ENCODE data around the gene SYT5.

Gene SYT5

DNA sequence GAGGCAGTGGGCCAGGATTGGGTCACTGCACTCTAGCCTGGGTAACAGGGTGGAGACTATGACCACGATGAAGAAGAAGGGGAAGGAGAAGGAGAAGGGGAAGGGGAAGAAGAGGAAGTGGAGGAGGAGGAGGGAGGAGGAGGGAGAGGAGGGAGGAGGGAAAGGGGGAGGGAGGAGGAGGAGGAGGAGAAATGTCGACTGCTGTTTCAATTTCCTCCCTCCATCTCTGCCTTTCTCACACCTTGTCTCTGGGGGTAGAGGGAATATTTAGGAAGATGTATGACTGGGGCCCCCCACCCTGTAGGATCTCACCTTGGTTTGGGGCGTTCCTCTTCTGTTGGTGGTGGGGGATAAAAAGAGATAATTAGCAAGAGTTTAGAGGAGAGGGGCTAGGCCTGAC, 34.9 kb downstream of the SYT5 start:
- peak; percentile 20 to 56 (median 51) for DNase-seq

DNA sequence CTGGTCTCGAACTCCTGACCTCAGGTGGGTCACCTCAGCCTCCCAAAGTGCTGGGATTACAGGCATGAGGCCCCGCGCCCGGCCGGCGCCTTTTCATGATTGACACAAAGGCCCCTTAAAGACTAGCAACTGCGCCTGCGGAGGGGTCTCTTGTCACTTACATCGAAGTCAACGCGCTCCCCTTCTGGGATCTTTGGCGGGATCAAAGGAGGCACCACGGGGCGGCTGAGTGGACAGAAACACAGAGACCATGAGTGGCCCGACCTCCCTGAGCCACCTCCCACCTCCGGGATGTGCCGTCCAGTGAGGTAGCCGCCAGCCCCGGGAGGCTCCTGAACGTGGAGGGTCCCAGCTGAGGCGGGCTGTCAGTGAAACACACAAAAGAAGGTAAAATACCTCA, 38.4 kb downstream of the SYT5 start:
- DNase-seq, result no peak

DNA sequence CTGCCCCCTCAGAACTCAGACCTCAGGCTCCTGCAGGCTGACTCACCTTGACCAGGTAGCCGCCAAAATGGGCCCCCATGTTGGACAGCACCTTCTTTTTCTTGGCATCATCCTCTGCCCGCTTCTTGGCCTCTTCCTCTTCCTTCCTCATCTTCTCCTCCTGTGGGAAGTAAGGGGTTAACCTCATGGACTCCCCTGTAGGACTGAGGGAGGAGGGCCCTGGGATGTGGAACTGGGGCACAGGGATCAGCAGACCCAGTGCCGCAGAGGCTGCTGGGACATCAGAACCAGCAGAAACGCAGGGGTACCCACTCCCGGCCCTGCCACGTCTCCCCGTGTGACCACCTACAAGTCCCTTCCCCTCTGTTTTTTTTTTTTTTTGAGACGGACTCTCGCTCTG, 42.2 kb downstream of the SYT5 start:
- DNase-seq, result no peak

DNA sequence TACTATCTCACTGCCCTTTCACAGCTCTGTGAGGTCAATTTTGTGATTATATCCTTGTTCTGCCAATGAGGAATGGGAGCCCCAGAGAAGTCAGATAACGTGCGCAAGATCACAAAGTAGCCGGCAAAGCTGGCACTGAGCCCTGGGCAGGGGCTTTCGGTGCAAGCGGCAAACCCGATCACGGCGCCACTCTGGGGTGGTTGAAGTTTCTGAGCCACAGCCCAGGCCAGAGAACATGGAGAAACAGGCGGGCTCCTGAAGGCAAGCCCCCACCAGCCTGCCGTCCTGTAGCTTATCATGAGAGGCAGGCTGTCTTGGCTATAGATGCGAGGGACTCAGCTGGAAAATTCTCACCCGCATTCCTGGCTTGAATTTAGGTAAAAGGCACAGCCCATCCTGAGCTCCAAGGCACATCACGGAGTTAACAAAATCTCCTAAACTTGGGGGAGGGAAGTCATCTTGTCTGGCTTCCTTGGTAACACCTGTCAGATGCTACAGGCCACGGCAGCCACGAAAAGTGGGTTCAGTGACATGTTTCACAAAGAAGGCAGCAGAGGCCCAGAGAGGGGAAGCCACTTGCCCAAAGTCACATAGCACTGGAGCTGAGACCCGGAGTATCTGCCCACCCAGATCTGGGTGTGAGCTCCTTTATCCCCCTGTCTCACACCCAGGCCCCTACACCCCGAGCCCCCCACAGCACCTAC, 43.5 kb downstream of the SYT5 start:
- DNase-seq, result no peak

DNA sequence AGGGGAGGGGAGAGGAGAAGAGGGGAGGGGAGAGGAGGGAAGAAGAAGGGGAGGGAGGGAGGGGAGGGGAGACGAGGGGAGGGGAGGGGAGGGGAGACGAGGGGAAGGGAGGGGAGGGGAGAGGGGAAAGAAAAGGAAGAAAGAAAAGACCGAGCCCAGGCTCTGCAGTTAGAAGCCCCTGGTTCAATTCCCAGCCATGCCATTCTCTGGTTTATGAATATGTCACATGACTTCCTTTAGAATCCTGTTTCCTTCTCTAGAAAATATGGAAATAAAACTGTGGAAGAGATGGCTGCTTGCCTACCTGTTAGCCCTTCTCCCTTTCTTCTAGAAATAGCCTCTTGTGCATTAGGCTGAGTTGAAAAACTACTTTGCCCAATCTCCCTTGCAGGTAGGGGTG, 45.4 kb downstream of the SYT5 start:
- no peak for DNase-seq

DNA sequence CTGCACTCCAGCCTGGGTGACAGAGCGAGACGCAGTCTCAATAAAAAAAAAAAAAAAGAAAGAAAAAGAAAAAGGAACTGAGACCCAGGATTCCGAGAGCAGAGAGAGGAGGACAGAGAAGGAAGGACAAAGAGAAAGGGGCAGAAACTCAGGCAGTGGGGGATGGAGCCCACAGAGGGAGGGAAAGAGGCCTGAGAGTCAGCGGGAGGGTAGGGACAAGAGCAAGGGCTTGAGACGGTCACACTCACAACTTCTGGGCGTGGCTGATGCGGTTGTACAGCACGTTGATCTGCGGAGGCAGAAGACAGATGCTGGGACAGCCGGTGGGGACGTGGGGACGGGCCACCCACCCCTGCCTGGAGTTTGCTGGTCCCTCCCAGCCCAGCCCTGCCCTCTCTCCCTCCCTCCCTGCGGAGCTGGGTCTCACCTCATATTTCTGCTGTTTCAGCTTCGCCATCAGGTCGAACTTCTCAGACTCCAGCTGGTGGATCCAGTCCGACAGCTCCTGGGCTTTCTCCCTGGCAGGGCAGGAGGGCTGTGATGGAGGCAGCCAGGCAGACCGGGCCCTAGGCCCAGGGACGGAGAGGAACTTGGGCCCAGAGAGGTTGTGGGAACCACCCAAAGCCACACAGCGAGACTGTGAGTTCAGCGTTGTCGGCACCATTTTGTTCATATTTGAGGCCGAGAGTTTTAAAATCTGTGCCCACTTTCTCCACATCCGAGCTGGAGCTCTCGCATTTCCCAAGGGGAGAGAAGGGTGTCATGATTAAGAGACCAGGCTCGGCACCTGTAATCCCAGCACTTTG, 46.2 kb downstream of the SYT5 start:
- DNase-seq, result peak in 2 of 4 experiments; percentile 28 to 29

DNA sequence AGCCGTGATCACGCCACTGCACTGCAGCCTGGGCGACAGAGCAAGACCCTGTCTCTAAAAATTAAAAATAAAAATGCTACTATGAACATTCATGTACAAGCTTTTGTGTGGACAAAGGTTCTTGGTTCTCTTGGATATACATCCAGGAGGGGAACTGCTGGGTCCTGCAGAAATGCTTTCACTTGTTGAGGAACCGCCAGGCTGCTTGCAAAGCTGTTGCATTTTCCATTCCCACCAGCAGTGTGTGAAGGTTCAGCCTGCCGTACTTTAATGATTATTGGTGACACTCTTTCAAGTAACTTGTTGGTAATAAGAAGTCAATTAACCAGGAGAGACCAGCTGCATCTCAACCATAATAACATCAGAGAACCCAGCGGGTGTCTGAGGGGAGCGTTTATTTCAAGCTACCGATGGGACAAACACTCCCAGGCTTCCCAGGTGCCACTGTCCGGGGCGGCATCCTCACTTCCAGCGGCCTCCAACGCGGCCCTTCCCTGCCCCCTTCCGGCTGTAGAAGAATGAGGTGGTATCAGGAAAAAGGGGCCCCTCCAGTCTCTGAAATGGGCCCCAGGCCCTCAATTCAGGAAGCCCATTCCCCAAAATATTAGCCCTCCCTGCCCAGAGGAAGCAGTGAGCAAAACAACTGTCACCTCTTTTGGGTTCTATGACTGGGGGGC, 47.5 kb downstream of the SYT5 start:
- peak in 3 of 4 experiments; percentile 23 to 41 (median 32) for DNase-seq

DNA sequence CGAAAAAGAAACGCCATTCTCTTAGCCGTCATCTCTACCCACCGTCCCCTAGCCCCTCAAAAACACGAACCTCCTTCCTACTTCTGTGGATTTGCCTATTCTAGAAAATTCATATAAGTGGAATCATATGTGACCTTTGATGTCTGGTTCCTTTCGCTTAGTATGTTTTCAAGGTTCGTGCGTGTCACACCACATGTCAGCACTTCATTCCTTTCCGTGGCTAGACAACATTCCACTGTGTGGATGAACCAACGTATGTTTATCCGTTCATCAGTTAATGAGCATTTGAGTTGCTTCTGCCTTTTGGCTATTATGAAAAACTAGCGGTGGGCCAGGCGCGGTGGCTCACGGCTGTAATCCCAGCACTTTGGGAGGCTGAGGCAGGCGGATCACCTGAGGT, 48.7 kb downstream of the SYT5 start:
- no peak for DNase-seq
